HG02763 (cell line): Measurements from ENCODE around the gene SEC14L5.
"Not testable (repeated sequence)": the region's sequence is repeated elsewhere in the genome, so short reads cannot be mapped to it uniquely, and the experiment has no call there.

ENCODE experiments used
- ATAC-seq: cut with Tn5 transposase; IDR thresholded peaks from one replicate; pipeline ENCODE4 v1.9.1; 2021; ENCODE audit warnings: mild to moderate bottlenecking, moderate library complexity; ENCODE audit not compliant: unreplicated experiment

Gene SEC14L5

GRCh38 chr16:5032748-5033167, 74.6 kb downstream of the SEC14L5 start:
- ATAC-seq: no peak

- ATAC-seq: peak; percentile 78
Observed at GRCh38 chr16:5033256-5034166, 75.4 kb downstream of the SEC14L5 start, which contains the start of gene NAGPA. NAGPA (minus strand) TSS chr16:5033935; CDS start chr16:5033914, 21 bp downstream.

- ATAC-seq: no peak
Observed at GRCh38 chr16:5034167-5034523, 76.0 kb downstream of the SEC14L5 start.

GRCh38 chr16:5035909-5036227, 77.7 kb downstream of the SEC14L5 start:
- no peak for ATAC-seq

- ATAC-seq: no peak
Observed at GRCh38 chr16:5036228-5037156, 78.4 kb downstream of the SEC14L5 start.

- no peak for ATAC-seq
Observed at GRCh38 chr16:5040451-5040850, 82.3 kb downstream of the SEC14L5 start.

- ATAC-seq: peak; percentile 58
Observed at GRCh38 chr16:5041600-5042133, 83.5 kb downstream of the SEC14L5 start.

GRCh38 chr16:5042574-5043171, 84.5 kb downstream of the SEC14L5 start:
- ATAC-seq: no peak

GRCh38 chr16:5044011-5044540, 85.9 kb downstream of the SEC14L5 start:
- no peak for ATAC-seq

GRCh38 chr16:5044581-5044980, 86.5 kb downstream of the SEC14L5 start:
- not testable (repeated sequence) for ATAC-seq

GRCh38 chr16:5045499-5046115, 87.5 kb downstream of the SEC14L5 start:
- no peak for ATAC-seq

- no peak for ATAC-seq
Observed at GRCh38 chr16:5046914-5047313, 88.8 kb downstream of the SEC14L5 start.

- ATAC-seq: no peak
Observed at GRCh38 chr16:5054876-5055865, 97.0 kb downstream of the SEC14L5 start.

- no peak for ATAC-seq
Observed at GRCh38 chr16:5056352-5056751, 98.2 kb downstream of the SEC14L5 start.

GRCh38 chr16:5058476-5058875, 100.3 kb downstream of the SEC14L5 start:
- no peak for ATAC-seq

- ATAC-seq: no peak
Observed at GRCh38 chr16:5059386-5060072, 101.4 kb downstream of the SEC14L5 start.

GRCh38 chr16:5060073-5060641, 102.0 kb downstream of the SEC14L5 start:
- no peak for ATAC-seq

- ATAC-seq: no peak
Observed at GRCh38 chr16:5062051-5062450, 103.9 kb downstream of the SEC14L5 start.
